A549 (cell line): ENCODE data around the gene UNC5B. TPM values are rescaled to one million over a fixed set of nuclear protein-coding genes. Genes with fewer than 3 reads are reported as not detected.

Experiments used
- ATAC-seq, 2 experiments: fragments of 200-7000 bp in 1 of 2; fragments of >200 bp in 1 of 2; cut with Nextera tagmentation in 1 of 2; cut with Tn5 transposase in 1 of 2; 3 replicates each; pipeline versions ENCODE4 v1.8.0 to v1.9.1; 2018 to 2020; ENCODE audit warnings: mild to moderate bottlenecking in 1 of 2, moderate library complexity in 1 of 2
- CTCF ChIA-PET: fragments of 300-600 bp; sonication (Branson Sonifier 250); formaldehyde crosslinking; extraction: SDS; loops from one replicate; lab custom pipeline; 2021; ENCODE audit warnings: antibody characterized with exemption, inconsistent platforms; lab: Yijun Ruan, JAX
- POLR2A ChIA-PET: fragments of 350-600 bp; formaldehyde crosslinking; extraction: SDS; loops from one replicate; lab custom pipeline; 2021; ENCODE audit warnings: antibody characterized with exemption, inconsistent platforms; lab: Yijun Ruan, JAX
- DNase-seq, 2 experiments: peaks; one replicate each; pipeline versions ENCODE4 v3.0.0 to v3.0.0-alpha.2; 2011 to 2016; ENCODE audit warnings: low read depth in 1 of 2, low spot score in 1 of 2
- FAIRE-seq: peaks from 2 replicates; lab custom pipeline; 2011; peaks lifted over from hg19 to GRCh38; lab: Jason Lieb, UNC
- H3K27ac ChIP-seq, 2 experiments: fragments of >200 bp; sonication (Bioruptor Twin); formaldehyde crosslinking; 3 replicates each; pipeline ENCODE4 v1.5.1; 2016 to 2017
- H3K4me1 ChIP-seq: fragments of >200 bp; sonication (Bioruptor Twin); formaldehyde crosslinking; 3 replicates; pipeline ENCODE4 v1.6.1; 2016
- H3K4me2 ChIP-seq: fragments of >200 bp; sonication (Bioruptor Twin); formaldehyde crosslinking; 3 replicates; pipeline ENCODE4 v1.6.1; 2016
- H3K4me3 ChIP-seq: fragments of >200 bp; sonication (Bioruptor Twin); formaldehyde crosslinking; 3 replicates; pipeline ENCODE4 v1.5.1; 2016
- H3K9me3 ChIP-seq: fragments of >200 bp; sonication (Bioruptor Twin); formaldehyde crosslinking; 3 replicates; pipeline ENCODE4 v1.6.1; 2016
- BCL3 ChIP-seq: fragments of >200 bp; sonication (Bioruptor Twin); formaldehyde crosslinking; IDR thresholded peaks from 3 replicates; pipeline ENCODE4 v1.6.1; 2016
- BHLHE40 ChIP-seq: IDR thresholded peaks from 2 replicates; pipeline ENCODE4 v1.6.1; 2012; ENCODE audit warnings: low read depth, low read length, inconsistent platforms
- CBX8 ChIP-seq: fragments of 200-600 bp; sonication (generic); IDR thresholded peaks from 2 replicates; pipeline ENCODE4 v1.6.1; 2016
- CTCF ChIP-seq: fragments of >200 bp; sonication (Bioruptor Twin); formaldehyde crosslinking; IDR thresholded peaks from 3 replicates; pipeline ENCODE4 v1.5.1; 2016
- EP300 ChIP-seq, 2 experiments: fragments of >200 bp; sonication (Bioruptor Twin); formaldehyde crosslinking; IDR thresholded peaks; 2 replicates in 1 of 2; 3 replicates in 1 of 2; pipeline ENCODE4 v1.6.1; 2016 to 2017
- GATA3 ChIP-seq: IDR thresholded peaks from 2 replicates; pipeline ENCODE4 v1.6.1; 2012; ENCODE audit warnings: borderline replicate concordance
- HDAC2 ChIP-seq: fragments of 200-600 bp; sonication (generic); IDR thresholded peaks from 2 replicates; pipeline ENCODE4 v1.6.1; 2016
- HEYL ChIP-seq: fragments of 250-450 bp; sonication (Bioruptor Pico); IDR thresholded peaks from 2 replicates; pipeline ENCODE4 v1.8.0; 2021; ENCODE audit warnings: mild to moderate bottlenecking, moderate library complexity
- JUN ChIP-seq, 2 experiments: fragments of >200 bp; sonication (Bioruptor Twin); formaldehyde crosslinking; IDR thresholded peaks; 2 replicates in 1 of 2; 3 replicates in 1 of 2; pipeline ENCODE4 v1.6.1; 2016 to 2017
- JUNB ChIP-seq: fragments of >200 bp; sonication (Bioruptor Twin); formaldehyde crosslinking; IDR thresholded peaks from 2 replicates; pipeline ENCODE4 v1.6.1; 2016
- MAZ ChIP-seq: fragments of 150-350 bp; IDR thresholded peaks from 2 replicates; pipeline ENCODE4 v1.6.1; 2014; ENCODE audit warnings: antibody characterized with exemption, low read depth, low read length, borderline replicate concordance
- POLR2A ChIP-seq: IDR thresholded peaks from 2 replicates; pipeline ENCODE4 v1.6.1; 2012; ENCODE audit warnings: mild to moderate bottlenecking, low read length
- POLR2AphosphoS2 ChIP-seq: conservative IDR thresholded peaks from 2 replicates; pipeline ENCODE4 v1.6.1; 2012; ENCODE audit warnings: low read length, improper control_type of control experiment, inconsistent platforms
- RAD21 ChIP-seq, 2 experiments: fragments of >200 bp in 1 of 2; sonication (Bioruptor Twin) in 1 of 2; formaldehyde crosslinking in 1 of 2; IDR thresholded peaks in 1 of 2; conservative IDR thresholded peaks in 1 of 2; 2 replicates in 1 of 2; 3 replicates in 1 of 2; pipeline ENCODE4 v1.6.1; 2012 to 2018; ENCODE audit warnings: inconsistent platforms in 1 of 2
- RNF2 ChIP-seq: fragments of 200-600 bp; sonication (generic); IDR thresholded peaks from 2 replicates; pipeline ENCODE4 v1.6.1; 2016; ENCODE audit warnings: low read depth, mild to moderate bottlenecking, antibody characterized with exemption, moderate library complexity, borderline replicate concordance
- TFCP2L1 ChIP-seq: fragments of 250-450 bp; sonication (Bioruptor Pico); IDR thresholded peaks from 2 replicates; pipeline ENCODE4 v1.5.0; 2021; ENCODE audit warnings: mild to moderate bottlenecking
- ZC3H11A ChIP-seq: fragments of 450-650 bp; IDR thresholded peaks from 2 replicates; pipeline ENCODE4 v1.6.1; 2014; ENCODE audit warnings: antibody characterized with exemption, mild to moderate bottlenecking
- WGBS: methylation state at CpG from one replicate; pipeline ENCODE4 v1.1.6; 2017; ENCODE audit errors: missing lambda C conversion rate; 5-methylcytosine and 5-hydroxymethylcytosine counted together
- polyA minus RNA-seq: library from RNA; depleted of rRNA, polyadenylated mRNA; stranded (reverse); fragments of >200 nt; gene quantifications from 2 replicates; pipeline ENCODE4 v1.2.3, GENCODE V29; 2011; rRNA and poly(A)+ RNA removed
- polyA plus RNA-seq, 4 experiments: library from polyadenylated mRNA; depleted of rRNA in 3 of 4; stranded (reverse); fragments of >200 nt; fragmentation: RNase III in 1 of 4; extraction: RNeasy Plus Mini Kit Qiagen cat#74134 plus additional on column Dnase treatment in 1 of 4; gene quantifications; 2 replicates in 3 of 4; 3 replicates in 1 of 4; pipeline ENCODE4 v1.2.3, GENCODE V29; 2011 to 2017
- TF ChIP-seq, protein P1 (sequence below): IDR thresholded peaks from 2 replicates; pipeline ENCODE4 v1.6.1; 2012; ENCODE audit warnings: low read depth, borderline replicate concordance
- TF ChIP-seq, protein P2 (sequence below): fragments of 200-600 bp; sonication (generic); IDR thresholded peaks from 2 replicates; pipeline ENCODE4 v1.6.1; 2016; ENCODE audit warnings: antibody characterized with exemption, mild to moderate bottlenecking, moderate library complexity
- TF ChIP-seq, protein P3 (sequence below): fragments of 450-650 bp; IDR thresholded peaks from 2 replicates; pipeline ENCODE4 v1.6.1; 2014; ENCODE audit warnings: antibody characterized with exemption
- TF ChIP-seq, protein P4 (sequence below): fragments of 250-450 bp; sonication (Bioruptor Pico); IDR thresholded peaks from 2 replicates; pipeline ENCODE4 v1.5.0; 2020; ENCODE audit warnings: low read depth, mild to moderate bottlenecking, moderate library complexity
- TF ChIP-seq, protein P5 (sequence below): IDR thresholded peaks from 2 replicates; pipeline ENCODE4 v1.6.1; 2012
- TF ChIP-seq, protein P6 (sequence below): fragments of 150-350 bp; IDR thresholded peaks from 2 replicates; pipeline ENCODE4 v1.6.1; 2014; ENCODE audit warnings: low read depth, mild to moderate bottlenecking, low read length

UNC5B gene
- polyA plus RNA-seq (2011; rRNA removed) (1.0 and 1.3 TPM in 2 replicates), polyA plus RNA-seq (2017; fragmentation: RNase III; extraction: RNeasy Plus Mini Kit Qiagen cat#74134 plus additional on column Dnase treatment) (0.14 to 0.26 TPM (median 0.16 TPM) in 3 replicates), polyA minus RNA-seq (1.1 and 1.3 TPM in 2 replicates)
- polyA plus RNA-seq (2012; cell fraction: cytosol; rRNA removed) = 0.22 and 0.30 TPM in 2 replicates
- 0.72 and 0.83 TPM in 2 replicates for polyA plus RNA-seq (2012; cell fraction: nucleus; rRNA removed)

DNA sequence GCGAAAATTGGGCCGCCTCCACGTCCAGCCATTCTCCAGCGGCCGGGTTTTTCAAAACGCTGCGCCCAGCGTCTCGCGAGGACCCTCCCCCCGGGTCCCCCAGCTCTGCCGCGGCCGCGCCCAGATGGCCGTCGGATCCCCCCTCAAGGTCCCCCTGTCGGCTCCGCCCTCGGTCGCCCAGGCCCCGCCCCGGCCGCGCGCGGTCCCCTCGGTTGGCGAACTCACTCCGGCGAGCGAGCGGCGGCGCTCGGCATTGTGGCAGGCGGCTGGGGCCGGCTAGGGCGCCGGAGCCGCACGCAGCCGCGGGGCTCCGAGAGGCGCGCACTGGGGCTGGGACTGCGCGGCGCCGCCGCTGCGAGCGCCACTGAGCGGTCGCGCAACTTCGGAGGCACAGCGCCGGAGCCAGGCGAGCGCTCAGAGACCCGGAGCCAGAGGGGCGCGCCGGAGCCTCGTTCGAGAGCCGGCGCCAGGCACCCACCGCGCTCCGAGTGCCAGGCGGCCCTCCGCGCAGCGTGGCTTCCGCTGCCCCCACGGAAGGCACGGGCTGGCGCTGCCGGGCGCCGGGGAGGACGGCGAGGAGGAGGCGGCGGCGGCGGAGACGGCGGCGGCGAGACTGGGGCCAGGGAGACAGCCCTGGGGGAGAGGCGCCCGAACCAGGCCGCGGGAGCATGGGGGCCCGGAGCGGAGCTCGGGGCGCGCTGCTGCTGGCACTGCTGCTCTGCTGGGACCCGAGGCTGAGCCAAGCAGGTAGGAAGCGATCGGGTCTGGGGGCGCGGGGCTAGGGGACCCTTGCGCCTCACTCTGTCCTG lies at the start of gene UNC5B:
TSS of gene UNC5B (plus strand) at position 253 of the 809 bp plus-strand sequence. CDS start at position 669, 416 bp downstream.
- no peak for FAIRE-seq
- peaks cover 16% of the 10 kb centered on the region; the same call in 1 of the 3 replicates for H3K4me1 ChIP-seq
- ChIA-PET CTCF (interaction anchor here (1.1 to 9.4 kb wide), 4 partner anchors 11 to 309 kb away, joined by 3 to 88 read pairs (median 6); no protein-coding TSS in a partner anchor), POLR2A (interaction anchor here (0.5 kb wide), 1 partner anchor 335 kb away, joined by 5 read pairs; no protein-coding TSS in a partner anchor)
- peak; percentile 68 to 81 for ATAC-seq
- H3K9me3 ChIP-seq = no peaks in the 10 kb centered on the region
- H3K27ac ChIP-seq = peak within 1 kb of the TSS; percentile 31 to 79; a peak in 4 of 6 replicates
- TF ChIP-seq GATA3 (0 out of 2 replicates have a peak, but pooled peaks have one; percentile 0), CTCF (peak; percentile 25; the same call in 1 of the 3 replicates), POLR2A (peak; percentile 64), BHLHE40 (no peak), JUN (IDR thresholded peaks at IDR 0.05) (peak in 1 of 2 experiments; percentile 54; a peak in 1 of 5 replicates)
- TF ChIP-seq, protein P1, sequence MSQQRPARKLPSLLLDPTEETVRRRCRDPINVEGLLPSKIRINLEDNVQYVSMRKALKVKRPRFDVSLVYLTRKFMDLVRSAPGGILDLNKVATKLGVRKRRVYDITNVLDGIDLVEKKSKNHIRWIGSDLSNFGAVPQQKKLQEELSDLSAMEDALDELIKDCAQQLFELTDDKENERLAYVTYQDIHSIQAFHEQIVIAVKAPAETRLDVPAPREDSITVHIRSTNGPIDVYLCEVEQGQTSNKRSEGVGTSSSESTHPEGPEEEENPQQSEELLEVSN = no peak
- TF ChIP-seq, protein P2, sequence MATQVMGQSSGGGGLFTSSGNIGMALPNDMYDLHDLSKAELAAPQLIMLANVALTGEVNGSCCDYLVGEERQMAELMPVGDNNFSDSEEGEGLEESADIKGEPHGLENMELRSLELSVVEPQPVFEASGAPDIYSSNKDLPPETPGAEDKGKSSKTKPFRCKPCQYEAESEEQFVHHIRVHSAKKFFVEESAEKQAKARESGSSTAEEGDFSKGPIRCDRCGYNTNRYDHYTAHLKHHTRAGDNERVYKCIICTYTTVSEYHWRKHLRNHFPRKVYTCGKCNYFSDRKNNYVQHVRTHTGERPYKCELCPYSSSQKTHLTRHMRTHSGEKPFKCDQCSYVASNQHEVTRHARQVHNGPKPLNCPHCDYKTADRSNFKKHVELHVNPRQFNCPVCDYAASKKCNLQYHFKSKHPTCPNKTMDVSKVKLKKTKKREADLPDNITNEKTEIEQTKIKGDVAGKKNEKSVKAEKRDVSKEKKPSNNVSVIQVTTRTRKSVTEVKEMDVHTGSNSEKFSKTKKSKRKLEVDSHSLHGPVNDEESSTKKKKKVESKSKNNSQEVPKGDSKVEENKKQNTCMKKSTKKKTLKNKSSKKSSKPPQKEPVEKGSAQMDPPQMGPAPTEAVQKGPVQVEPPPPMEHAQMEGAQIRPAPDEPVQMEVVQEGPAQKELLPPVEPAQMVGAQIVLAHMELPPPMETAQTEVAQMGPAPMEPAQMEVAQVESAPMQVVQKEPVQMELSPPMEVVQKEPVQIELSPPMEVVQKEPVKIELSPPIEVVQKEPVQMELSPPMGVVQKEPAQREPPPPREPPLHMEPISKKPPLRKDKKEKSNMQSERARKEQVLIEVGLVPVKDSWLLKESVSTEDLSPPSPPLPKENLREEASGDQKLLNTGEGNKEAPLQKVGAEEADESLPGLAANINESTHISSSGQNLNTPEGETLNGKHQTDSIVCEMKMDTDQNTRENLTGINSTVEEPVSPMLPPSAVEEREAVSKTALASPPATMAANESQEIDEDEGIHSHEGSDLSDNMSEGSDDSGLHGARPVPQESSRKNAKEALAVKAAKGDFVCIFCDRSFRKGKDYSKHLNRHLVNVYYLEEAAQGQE = peak; percentile 50
- peak within 1 kb of the TSS; percentile 96 for H3K4me2 ChIP-seq
- H3K4me3 ChIP-seq = peak within 1 kb of the TSS; percentile 60
- peak; percentile 37 to 80 for DNase-seq
- WGBS = 2% methylated on average over 11 of the region's 109 CpGs

DNA sequence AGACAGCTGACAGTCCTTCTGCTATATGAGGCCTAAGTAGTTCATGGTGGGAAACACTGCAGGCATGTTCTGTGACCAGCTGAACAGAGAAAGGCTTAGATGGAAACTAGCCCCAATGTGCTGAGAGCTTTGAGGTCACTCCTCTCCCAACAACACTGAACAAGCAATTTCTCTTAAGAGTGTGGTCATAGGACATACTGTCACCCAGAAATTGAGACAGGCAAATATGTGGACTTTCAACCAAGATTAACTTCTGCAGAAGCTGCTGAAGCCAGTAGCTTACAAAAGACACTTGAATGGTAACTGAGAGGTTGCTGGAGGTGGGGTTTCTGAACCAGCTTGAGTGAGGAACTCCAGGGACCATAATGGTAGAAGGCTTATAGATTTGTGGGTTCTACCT lies 38.9 kb upstream of the UNC5B start:
- ATAC-seq = no peak
- FAIRE-seq = no peak
- Histone ChIP-seq H3K4me2 (no peak overlapping the region), H3K4me1 (no peaks in the 10 kb centered on the region), H3K27ac (no peak overlapping the region), H3K9me3 (no peaks in the 10 kb centered on the region), H3K4me3 (no peak overlapping the region)
- ChIA-PET POLR2A (no interaction called here), CTCF (interaction anchor here (0.8 to 1.8 kb wide), 4 partner anchors 9 to 248 kb away, joined by 3 to 4 read pairs (median 4); no protein-coding TSS in a partner anchor)
- DNase-seq = no peak
- TF ChIP-seq CBX8 = no peak
- TF ChIP-seq ZC3H11A = no peak
- TF ChIP-seq JUNB = no peak
- TF ChIP-seq, protein P3, sequence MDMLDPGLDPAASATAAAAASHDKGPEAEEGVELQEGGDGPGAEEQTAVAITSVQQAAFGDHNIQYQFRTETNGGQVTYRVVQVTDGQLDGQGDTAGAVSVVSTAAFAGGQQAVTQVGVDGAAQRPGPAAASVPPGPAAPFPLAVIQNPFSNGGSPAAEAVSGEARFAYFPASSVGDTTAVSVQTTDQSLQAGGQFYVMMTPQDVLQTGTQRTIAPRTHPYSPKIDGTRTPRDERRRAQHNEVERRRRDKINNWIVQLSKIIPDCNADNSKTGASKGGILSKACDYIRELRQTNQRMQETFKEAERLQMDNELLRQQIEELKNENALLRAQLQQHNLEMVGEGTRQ = no peak
- TF ChIP-seq BCL3 = no peak
- TF ChIP-seq, protein P4, sequence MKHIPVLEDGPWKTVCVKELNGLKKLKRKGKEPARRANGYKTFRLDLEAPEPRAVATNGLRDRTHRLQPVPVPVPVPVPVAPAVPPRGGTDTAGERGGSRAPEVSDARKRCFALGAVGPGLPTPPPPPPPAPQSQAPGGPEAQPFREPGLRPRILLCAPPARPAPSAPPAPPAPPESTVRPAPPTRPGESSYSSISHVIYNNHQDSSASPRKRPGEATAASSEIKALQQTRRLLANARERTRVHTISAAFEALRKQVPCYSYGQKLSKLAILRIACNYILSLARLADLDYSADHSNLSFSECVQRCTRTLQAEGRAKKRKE (CRISPR knock-in tag) = no peak
- TF ChIP-seq MAZ = no peak
- TF ChIP-seq EP300 (IDR thresholded peaks at IDR 0.05) = no peak
- TF ChIP-seq, protein P5, sequence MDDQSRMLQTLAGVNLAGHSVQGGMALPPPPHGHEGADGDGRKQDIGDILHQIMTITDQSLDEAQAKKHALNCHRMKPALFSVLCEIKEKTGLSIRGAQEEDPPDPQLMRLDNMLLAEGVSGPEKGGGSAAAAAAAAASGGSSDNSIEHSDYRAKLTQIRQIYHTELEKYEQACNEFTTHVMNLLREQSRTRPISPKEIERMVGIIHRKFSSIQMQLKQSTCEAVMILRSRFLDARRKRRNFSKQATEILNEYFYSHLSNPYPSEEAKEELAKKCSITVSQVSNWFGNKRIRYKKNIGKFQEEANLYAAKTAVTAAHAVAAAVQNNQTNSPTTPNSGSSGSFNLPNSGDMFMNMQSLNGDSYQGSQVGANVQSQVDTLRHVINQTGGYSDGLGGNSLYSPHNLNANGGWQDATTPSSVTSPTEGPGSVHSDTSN = no peak
- no peak for TF ChIP-seq RNF2
- no peak for TF ChIP-seq HDAC2
- no peak for TF ChIP-seq POLR2AphosphoS2
- no peak for TF ChIP-seq RAD21 (conservative IDR thresholded peaks at IDR 0.05 in 1 of 2, IDR thresholded peaks at IDR 0.05 in 1 of 2)
- TF ChIP-seq, protein P6, sequence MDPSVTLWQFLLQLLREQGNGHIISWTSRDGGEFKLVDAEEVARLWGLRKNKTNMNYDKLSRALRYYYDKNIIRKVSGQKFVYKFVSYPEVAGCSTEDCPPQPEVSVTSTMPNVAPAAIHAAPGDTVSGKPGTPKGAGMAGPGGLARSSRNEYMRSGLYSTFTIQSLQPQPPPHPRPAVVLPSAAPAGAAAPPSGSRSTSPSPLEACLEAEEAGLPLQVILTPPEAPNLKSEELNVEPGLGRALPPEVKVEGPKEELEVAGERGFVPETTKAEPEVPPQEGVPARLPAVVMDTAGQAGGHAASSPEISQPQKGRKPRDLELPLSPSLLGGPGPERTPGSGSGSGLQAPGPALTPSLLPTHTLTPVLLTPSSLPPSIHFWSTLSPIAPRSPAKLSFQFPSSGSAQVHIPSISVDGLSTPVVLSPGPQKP = no peak
- no peak for TF ChIP-seq TFCP2L1 (CRISPR knock-in tag)
- TF ChIP-seq HEYL (CRISPR knock-in tag) = no peak
